ENCODE results near the gene COBL.

Gene COBL

GRCh38 chr7:51123322-51124019 is 193.1 kb downstream of the COBL start:
- H3K36me3 ChIP-seq = no peaks in the 10 kb centered on the region
- H3K4me3 ChIP-seq (ENCODE audit: low read depth in 1 of 2, low read length in 1 of 2) = no peak overlapping the region
- H3K27me3 ChIP-seq = peaks cover 10% of the 10 kb centered on the region
- no peaks in the 10 kb centered on the region for H3K4me1 ChIP-seq (ENCODE audit: control insufficient read depth in 1 of 2, insufficient read depth in 1 of 2, low read depth in 1 of 2, low read length in 1 of 2)
- no peaks in the 10 kb centered on the region for H3K9me3 ChIP-seq
- TF ChIP-seq CTCF (IDR thresholded peaks at IDR 0.05) = no peak
- no peak overlapping the region for H3K27ac ChIP-seq

GRCh38 chr7:51121931-51122425 is 194.6 kb downstream of the COBL start:
- no peak overlapping the region for H3K27ac ChIP-seq

GRCh38 chr7:51121036-51121790 is 195.4 kb downstream of the COBL start:
- Histone ChIP-seq H3K27ac (no peak overlapping the region), H3K4me1 (ENCODE audit: control insufficient read depth in 1 of 2, insufficient read depth in 1 of 2, low read depth in 1 of 2, low read length in 1 of 2) (no peaks in the 10 kb centered on the region), H3K9me3 (no peaks in the 10 kb centered on the region), H3K27me3 (peaks cover 10% of the 10 kb centered on the region), H3K4me3 (ENCODE audit: low read depth in 1 of 2, low read length in 1 of 2) (no peak overlapping the region), H3K36me3 (no peaks in the 10 kb centered on the region)
- no peak for TF ChIP-seq CTCF (IDR thresholded peaks at IDR 0.05)

More at GRCh38 chr7:51121931-51122425, 194.6 kb downstream of the COBL start:
- no peak for TF ChIP-seq CTCF (IDR thresholded peaks at IDR 0.05)
- Histone ChIP-seq H3K4me1 (ENCODE audit: control insufficient read depth in 1 of 2, insufficient read depth in 1 of 2, low read depth in 1 of 2, low read length in 1 of 2) (no peaks in the 10 kb centered on the region), H3K4me3 (ENCODE audit: low read depth in 1 of 2, low read length in 1 of 2) (no peak overlapping the region), H3K9me3 (no peaks in the 10 kb centered on the region), H3K27me3 (peaks cover 10% of the 10 kb centered on the region), H3K36me3 (no peaks in the 10 kb centered on the region)

- Histone ChIP-seq H3K4me1 (ENCODE audit: control insufficient read depth in 1 of 2, insufficient read depth in 1 of 2, low read depth in 1 of 2, low read length in 1 of 2) (no peaks in the 10 kb centered on the region), H3K9me3 (no peaks in the 10 kb centered on the region), H3K27me3 (peaks cover 10% of the 10 kb centered on the region), H3K27ac (no peak overlapping the region), H3K36me3 (no peaks in the 10 kb centered on the region), H3K4me3 (ENCODE audit: low read depth in 1 of 2, low read length in 1 of 2) (no peak overlapping the region)
- TF ChIP-seq CTCF (IDR thresholded peaks at IDR 0.05) = no peak
Observed at GRCh38 chr7:51118628-51119027, 198.0 kb downstream of the COBL start.

GRCh38 chr7:51114501-51114900 is 202.1 kb downstream of the COBL start:
- Histone ChIP-seq H3K4me1 (ENCODE audit: control insufficient read depth in 1 of 2, insufficient read depth in 1 of 2, low read depth in 1 of 2, low read length in 1 of 2) (no peaks in the 10 kb centered on the region), H3K9me3 (no peaks in the 10 kb centered on the region), H3K27me3 (no peaks in the 10 kb centered on the region), H3K4me3 (ENCODE audit: low read depth in 1 of 2, low read length in 1 of 2) (no peak overlapping the region), H3K36me3 (no peaks in the 10 kb centered on the region), H3K27ac (no peak overlapping the region)
- TF ChIP-seq CTCF (IDR thresholded peaks at IDR 0.05) = no peak
